Right ventricle myocardium superior (tissue), 1 donor: ENCODE results near the gene SLC1A4. TPM values are rescaled to one million over a fixed set of nuclear protein-coding genes. Genes with fewer than 3 reads are reported as not detected.
"Not testable (repeated sequence)": the region's sequence is repeated elsewhere in the genome, so short reads cannot be mapped to it uniquely, and the experiment has no call there.

Experiments
- ATAC-seq: fragments of 200-7000 bp; cut with Tn5 transposase; one replicate; pipeline ENCODE4 v1.9.1; 2020; ENCODE audit warnings: mild to moderate bottlenecking; ENCODE audit not compliant: poor library complexity
- DNase-seq: peaks from one replicate; pipeline ENCODE4 v3.0.0-alpha.2; 2020
- intact Hi-C: fragments of 100-400 bp; cut with DNase I; formaldehyde crosslinking; loops from one replicate; pipeline ENCODE4 v1.11.2; 2022
- total RNA-seq: library from RNA; stranded (reverse); fragmentation: NEBNext Ultra II Directional; extraction: Animal tissue kit (Norgen Biotek cat#: 25700); gene quantifications from one replicate; pipeline ENCODE4 v1.2.1, GENCODE V29; 2021
- donor health status: DM: no; HTN: yes; CAD: no; lungs with severe emphysema.

Gene SLC1A4
- total RNA-seq, 1 donor from 2014 or later = 3.5 TPM

- no peak for DNase-seq
- intact Hi-C loops = no loop called here
- no peak for ATAC-seq
Measured at GRCh38 chr2:65019010-65019409, 29.8 kb downstream of the SLC1A4 start.

- intact Hi-C loops = no loop called here
- no peak for ATAC-seq
- DNase-seq = no peak
Measured at GRCh38 chr2:65019675-65020195, 30.5 kb downstream of the SLC1A4 start.

GRCh38 chr2:65020251-65020650 is 31.1 kb downstream of the SLC1A4 start:
- ATAC-seq, DNase-seq, intact Hi-C loops: not testable (repeated sequence)

- intact Hi-C loops = no loop called here
- DNase-seq = no peak
Measured at GRCh38 chr2:65020943-65021528, 31.8 kb downstream of the SLC1A4 start.

GRCh38 chr2:65021709-65022108 is 32.5 kb downstream of the SLC1A4 start:
- DNase-seq (no peak), ATAC-seq (no peak)
- intact Hi-C loops = no loop called here

More at GRCh38 chr2:65020943-65021528, 31.8 kb downstream of the SLC1A4 start:
- ATAC-seq = no peak

GRCh38 chr2:65022189-65022588 is 33.0 kb downstream of the SLC1A4 start:
- intact Hi-C loops = no loop called here
- no peak for DNase-seq
- ATAC-seq = no peak

GRCh38 chr2:65023742-65024141 is 34.5 kb downstream of the SLC1A4 start:
- intact Hi-C loops = no loop called here
- DNase-seq (no peak), ATAC-seq (no peak)

GRCh38 chr2:65024149-65024829 is 35.1 kb downstream of the SLC1A4 start:
- intact Hi-C loops = no loop called here
- ATAC-seq (no peak), DNase-seq (no peak)

- ATAC-seq (no peak), DNase-seq (no peak)
- intact Hi-C loops = no loop called here
Measured at GRCh38 chr2:65025453-65026123, 36.4 kb downstream of the SLC1A4 start.

GRCh38 chr2:65026154-65026553 is 37.0 kb downstream of the SLC1A4 start:
- DNase-seq (no peak), ATAC-seq (no peak)
- intact Hi-C loops = no loop called here

- intact Hi-C loops = no loop called here
- ATAC-seq (no peak), DNase-seq (no peak)
Measured at GRCh38 chr2:65026704-65027464, 37.7 kb downstream of the SLC1A4 start.

GRCh38 chr2:65027616-65028244 is 38.5 kb downstream of the SLC1A4 start:
- intact Hi-C loops = no loop called here
- ATAC-seq (no peak), DNase-seq (peak; percentile 53)

GRCh38 chr2:65030476-65031332 is 41.5 kb downstream of the SLC1A4 start:
- intact Hi-C loops = no loop called here
- DNase-seq (no peak), ATAC-seq (no peak)

- DNase-seq = no peak
- intact Hi-C loops = no loop called here
- ATAC-seq = no peak
Measured at GRCh38 chr2:65031341-65032018, 42.3 kb downstream of the SLC1A4 start.

GRCh38 chr2:65032019-65032975 is 43.1 kb downstream of the SLC1A4 start:
- ATAC-seq (no peak), DNase-seq (no peak)
- intact Hi-C loops = no loop called here

- intact Hi-C loops = no loop called here
- DNase-seq (no peak), ATAC-seq (no peak)
Measured at GRCh38 chr2:65033178-65033577, 44.0 kb downstream of the SLC1A4 start.
